Stimulated activated naive B cell treated with anti-CD40 and anti-IgM and Interleukin-4, amounts not matched to agents 10 μg/mL and 1 μg/mL and 100 μg/mL, for 72 hours (primary cell): ENCODE measurements around the gene SORL1.

Experiments used
- ATAC-seq, 2 donors: fragments of 150-1000 bp; cut with Tn5 transposase; replicated peaks; 2 replicates each; pipeline ENCODE4 v1.10.0; 2021; ENCODE audit warnings: moderate library complexity in 1 of 2
- DNase-seq: peaks from one replicate; pipeline ENCODE4 v3.0.0; 2021
- H3K27ac Mint-ChIP-seq: one replicate; pipeline ENCODE4 v1.8.0; 2022; ENCODE audit warnings: mild to moderate bottlenecking, mixed read lengths
- H3K27me3 Mint-ChIP-seq, 2 donors: one replicate each; pipeline ENCODE4 v1.8.0; 2022; ENCODE audit warnings: mixed read lengths in 2 of 2
- H3K36me3 Mint-ChIP-seq, 2 donors: one replicate each; pipeline ENCODE4 v1.8.0; 2022; ENCODE audit warnings: mixed read lengths in 2 of 2, mild to moderate bottlenecking in 1 of 2
- H3K4me1 Mint-ChIP-seq, 2 donors: one replicate each; pipeline ENCODE4 v1.8.0; 2022; ENCODE audit warnings: mixed read lengths in 2 of 2, mild to moderate bottlenecking in 1 of 2
- H3K4me3 Mint-ChIP-seq, 2 donors: one replicate each; pipeline ENCODE4 v1.8.0; 2022; ENCODE audit warnings: mild to moderate bottlenecking in 2 of 2, mixed read lengths in 2 of 2, moderate library complexity in 1 of 2
- H3K9me3 Mint-ChIP-seq, 2 donors: one replicate each; pipeline ENCODE4 v1.8.0; 2022; ENCODE audit warnings: mixed read lengths in 2 of 2, mild to moderate bottlenecking in 1 of 2

Gene SORL1

GRCh38 chr11:121420398-121420797, 31.7 kb upstream of the SORL1 start:
- DNase-seq = no peak
- Mint-ChIP-seq H3K36me3 (no peaks in the 10 kb centered on the region), H3K27ac (no peak overlapping the region), H3K9me3 (peaks cover 5% of the 10 kb centered on the region in 2 donors), H3K27me3 (no peaks in the 10 kb centered on the region), H3K4me1 (peaks cover 49 to 79% of the 10 kb centered on the region in 2 donors), H3K4me3 (no peak overlapping the region)
- ATAC-seq = no peak

GRCh38 chr11:121421149-121421901, 30.8 kb upstream of the SORL1 start:
- Mint-ChIP-seq H3K27ac (peak overlapping the region; percentile 6), H3K27me3 (no peaks in the 10 kb centered on the region), H3K4me1 (peaks cover 52 to 83% of the 10 kb centered on the region in 2 donors), H3K4me3 (no peak overlapping the region), H3K9me3 (peaks cover 5% of the 10 kb centered on the region in 2 donors), H3K36me3 (peaks cover 0 to 5% of the 10 kb centered on the region in 2 donors)
- no peak for ATAC-seq
- no peak for DNase-seq

- H3K27me3 Mint-ChIP-seq = no peaks in the 10 kb centered on the region
- peaks cover 52 to 78% of the 10 kb centered on the region in 2 donors for H3K4me1 Mint-ChIP-seq
- ATAC-seq (peak; percentile 47 to 51), DNase-seq (peak; percentile 17)
- peak overlapping the region in 1 of 2 donors; percentile 40 for H3K4me3 Mint-ChIP-seq
- peak overlapping the region; percentile 70 for H3K27ac Mint-ChIP-seq
- H3K36me3 Mint-ChIP-seq = peaks cover 0 to 5% of the 10 kb centered on the region in 2 donors
- H3K9me3 Mint-ChIP-seq = peaks cover 5% of the 10 kb centered on the region in 2 donors
Measured at GRCh38 chr11:121422675-121423074, 29.4 kb upstream of the SORL1 start.

- Mint-ChIP-seq H3K4me3 (no peak overlapping the region), H3K4me1 (peaks cover 59 to 92% of the 10 kb centered on the region in 2 donors), H3K27me3 (no peaks in the 10 kb centered on the region), H3K27ac (no peak overlapping the region), H3K36me3 (peaks cover 0 to 5% of the 10 kb centered on the region in 2 donors), H3K9me3 (peaks cover 5% of the 10 kb centered on the region in 2 donors)
- DNase-seq (no peak), ATAC-seq (no peak)
Measured at GRCh38 chr11:121425828-121426227, 26.3 kb upstream of the SORL1 start.

GRCh38 chr11:121426476-121427399, 25.4 kb upstream of the SORL1 start:
- peaks cover 0 to 5% of the 10 kb centered on the region in 2 donors for H3K36me3 Mint-ChIP-seq
- peaks cover 5% of the 10 kb centered on the region in 2 donors for H3K9me3 Mint-ChIP-seq
- DNase-seq (no peak), ATAC-seq (peak; percentile 59 to 73)
- H3K27me3 Mint-ChIP-seq = no peaks in the 10 kb centered on the region
- peak overlapping the region; percentile 76 to 79 for H3K4me3 Mint-ChIP-seq
- no peak overlapping the region for H3K27ac Mint-ChIP-seq
- H3K4me1 Mint-ChIP-seq = peaks cover 55 to 90% of the 10 kb centered on the region in 2 donors

GRCh38 chr11:121427400-121427744, 24.7 kb upstream of the SORL1 start:
- Mint-ChIP-seq H3K27ac (no peak overlapping the region), H3K4me3 (peak overlapping the region in 1 of 2 donors; percentile 76), H3K4me1 (peaks cover 52 to 86% of the 10 kb centered on the region in 2 donors), H3K36me3 (peaks cover 0 to 5% of the 10 kb centered on the region in 2 donors), H3K27me3 (no peaks in the 10 kb centered on the region), H3K9me3 (peaks cover 5% of the 10 kb centered on the region in 2 donors)
- ATAC-seq = no peak
- DNase-seq = no peak

- ATAC-seq = no peak
- peaks cover 34 to 65% of the 10 kb centered on the region in 2 donors for H3K4me1 Mint-ChIP-seq
- peak overlapping the region; percentile 47 for H3K27ac Mint-ChIP-seq
- H3K36me3 Mint-ChIP-seq = peaks cover 0 to 5% of the 10 kb centered on the region in 2 donors
- peaks cover 0 to 3% of the 10 kb centered on the region in 2 donors for H3K9me3 Mint-ChIP-seq
- H3K4me3 Mint-ChIP-seq = peak overlapping the region in 1 of 2 donors; percentile 6
- DNase-seq = no peak
- H3K27me3 Mint-ChIP-seq = no peaks in the 10 kb centered on the region
Measured at GRCh38 chr11:121429556-121429955, 22.6 kb upstream of the SORL1 start.

- Mint-ChIP-seq H3K27me3 (no peaks in the 10 kb centered on the region), H3K27ac (no peak overlapping the region), H3K36me3 (no peaks in the 10 kb centered on the region), H3K9me3 (no peaks in the 10 kb centered on the region), H3K4me3 (no peak overlapping the region), H3K4me1 (peaks cover 38 to 68% of the 10 kb centered on the region in 2 donors)
- ATAC-seq (no peak), DNase-seq (no peak)
Measured at GRCh38 chr11:121431820-121432526, 20.1 kb upstream of the SORL1 start.

GRCh38 chr11:121435132-121435531, 17.0 kb upstream of the SORL1 start:
- ATAC-seq = peak in 1 of 2 donors; percentile 21
- Mint-ChIP-seq H3K27me3 (no peaks in the 10 kb centered on the region), H3K9me3 (no peaks in the 10 kb centered on the region), H3K4me1 (peaks cover 27 to 42% of the 10 kb centered on the region in 2 donors), H3K27ac (no peak overlapping the region), H3K36me3 (no peaks in the 10 kb centered on the region), H3K4me3 (no peak overlapping the region)
- DNase-seq = no peak

- Mint-ChIP-seq H3K4me1 (peaks cover 25 to 35% of the 10 kb centered on the region in 2 donors), H3K9me3 (no peaks in the 10 kb centered on the region), H3K27ac (no peak overlapping the region), H3K27me3 (no peaks in the 10 kb centered on the region), H3K36me3 (no peaks in the 10 kb centered on the region), H3K4me3 (no peak overlapping the region)
- DNase-seq (no peak), ATAC-seq (no peak)
Measured at GRCh38 chr11:121435551-121436511, 16.3 kb upstream of the SORL1 start.

GRCh38 chr11:121437018-121437685, 15.0 kb upstream of the SORL1 start:
- DNase-seq = no peak
- ATAC-seq = no peak
- Mint-ChIP-seq H3K27ac (no peak overlapping the region), H3K4me1 (peaks cover 22 to 24% of the 10 kb centered on the region in 2 donors), H3K36me3 (no peaks in the 10 kb centered on the region), H3K27me3 (no peaks in the 10 kb centered on the region), H3K9me3 (no peaks in the 10 kb centered on the region), H3K4me3 (no peak overlapping the region)

- peaks cover 22 to 24% of the 10 kb centered on the region in 2 donors for H3K4me1 Mint-ChIP-seq
- H3K36me3 Mint-ChIP-seq = no peaks in the 10 kb centered on the region
- H3K4me3 Mint-ChIP-seq = no peak overlapping the region
- ATAC-seq (no peak), DNase-seq (no peak)
- no peaks in the 10 kb centered on the region for H3K9me3 Mint-ChIP-seq
- no peak overlapping the region for H3K27ac Mint-ChIP-seq
- H3K27me3 Mint-ChIP-seq = no peaks in the 10 kb centered on the region
Measured at GRCh38 chr11:121437686-121438078, 14.4 kb upstream of the SORL1 start.

- ATAC-seq = no peak
- DNase-seq = no peak
- peaks cover 24 to 32% of the 10 kb centered on the region in 2 donors for H3K4me1 Mint-ChIP-seq
- H3K4me3 Mint-ChIP-seq = no peak overlapping the region
- no peak overlapping the region for H3K27ac Mint-ChIP-seq
- no peaks in the 10 kb centered on the region for H3K27me3 Mint-ChIP-seq
- H3K36me3 Mint-ChIP-seq = peaks cover 0 to 3% of the 10 kb centered on the region in 2 donors
- H3K9me3 Mint-ChIP-seq = no peaks in the 10 kb centered on the region
Measured at GRCh38 chr11:121439337-121439736, 12.8 kb upstream of the SORL1 start.
